GM19468 (cell line): ENCODE results near the gene CIDEB.
A peak's percentile ranks its signal among the peaks of the same experiment; 100 is the strongest.

Experiments
- ATAC-seq: cut with Tn5 transposase; IDR thresholded peaks from one replicate; pipeline ENCODE4 v1.9.1; 2021; ENCODE audit warnings: mild to moderate bottlenecking, moderate library complexity, moderate number of reproducible peaks; ENCODE audit not compliant: unreplicated experiment; ENCODE audit errors: extremely low read depth

The CIDEB gene

GRCh38 chr14:24314377-24315193, 6.8 kb upstream of the CIDEB start:
- no peak for ATAC-seq

GRCh38 chr14:24313913-24314312, 6.1 kb upstream of the CIDEB start:
- no peak for ATAC-seq

GRCh38 chr14:24312736-24313507, 5.1 kb upstream of the CIDEB start:
- no peak for ATAC-seq

GRCh38 chr14:24311837-24312615, 4.2 kb upstream of the CIDEB start:
- ATAC-seq: no peak

- ATAC-seq: peak; percentile 44
Observed at GRCh38 chr14:24310646-24311604, 3.1 kb upstream of the CIDEB start, which contains the start of gene LTB4R. Gene LTB4R, plus strand, starts transcription at chr14:24311502. Its CDS starts 4,150 bp downstream, at chr14:24315652.

GRCh38 chr14:24310265-24310645, 2.5 kb upstream of the CIDEB start:
- ATAC-seq: no peak

- no peak for ATAC-seq
Observed at GRCh38 chr14:24309538-24310264, 1.9 kb upstream of the CIDEB start, which contains the start of gene LTB4R2. Gene LTB4R2, plus strand, starts transcription at chr14:24310140. Its CDS starts 525 bp downstream, at chr14:24310665.

GRCh38 chr14:24308342-24309124, 756 bp upstream of the CIDEB start:
- ATAC-seq: no peak

GRCh38 chr14:24307156-24307574, 612 bp downstream of the CIDEB start:
- no peak for ATAC-seq

- ATAC-seq: no peak
Observed at GRCh38 chr14:24304019-24304387, 3.8 kb downstream of the CIDEB start.

- no peak for ATAC-seq
Observed at GRCh38 chr14:24300326-24300980, 7.3 kb downstream of the CIDEB start.

GRCh38 chr14:24299255-24300191, 8.3 kb downstream of the CIDEB start, which contains the start of the genes DHRS1 and NOP9:
Gene DHRS1, minus strand, starts transcription at chr14:24299780. Its CDS starts 674 bp downstream, at chr14:24299106.
Gene NOP9, plus strand, starts transcription at chr14:24299850. Its CDS starts 105 bp downstream, at chr14:24299955.
- ATAC-seq: peak; percentile 30

GRCh38 chr14:24298892-24299254, 8.9 kb downstream of the CIDEB start:
- ATAC-seq: no peak

- ATAC-seq: no peak
Observed at GRCh38 chr14:24297190-24297964, 10.4 kb downstream of the CIDEB start.

- ATAC-seq: peak; percentile 36
Observed at GRCh38 chr14:24296341-24297157, 11.2 kb downstream of the CIDEB start.
